Measurements from ENCODE around the gene GLT1D1. TPM values are rescaled to one million over a fixed set of nuclear protein-coding genes. Genes with fewer than 3 reads are reported as not detected.

Gene GLT1D1
- total and polyA plus RNA-seq, 2 of the 8 experiments (the other 6 are each of a cell fraction or from before 2014, with no cell fraction given): 1.5 to 3.6 TPM

DNA sequence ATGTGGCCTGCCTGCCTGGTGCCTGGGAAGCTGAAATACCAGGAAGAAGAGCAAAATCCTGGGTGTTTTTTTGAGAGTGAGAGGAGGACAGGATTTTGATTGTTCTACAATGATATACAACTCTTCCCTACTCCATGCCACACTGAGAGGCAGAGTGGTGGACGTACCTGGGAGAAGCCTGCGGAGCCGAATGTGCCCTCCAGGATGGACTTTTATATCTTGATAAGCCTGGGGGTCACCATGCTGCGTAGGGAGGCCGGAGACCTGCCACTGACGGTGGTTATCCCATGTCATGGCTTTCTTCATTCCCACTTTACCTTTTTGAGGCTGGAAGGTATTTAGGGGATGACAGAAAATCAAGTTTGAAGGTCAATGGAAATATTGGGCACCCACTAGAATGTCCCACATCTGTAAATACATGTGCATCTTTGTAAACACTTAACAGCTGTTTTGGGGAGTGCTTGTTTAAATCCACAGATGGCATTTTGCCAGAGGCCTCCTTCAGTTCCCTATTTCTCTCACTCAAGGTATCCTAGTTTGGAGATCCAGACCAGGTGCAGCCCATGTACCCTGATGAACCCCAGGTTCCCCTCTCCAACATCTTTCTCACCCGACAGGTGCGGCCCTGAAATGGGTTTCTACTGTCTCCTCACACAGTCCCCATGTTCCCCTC lies 1.1 kb upstream of the GLT1D1 start (continued):
- TF ChIP-seq HDAC6 (IDR thresholded peaks at IDR 0.05; ENCODE audit: low read depth, low read length) (no peak), KDM1A (IDR thresholded peaks at IDR 0.05; ENCODE audit: borderline replicate concordance, low read length) (no peak)

Data from H1 (cell line).